PC-3 (cell line): Measurements from ENCODE around the gene ZNF655. TPM values are rescaled to one million over a fixed set of nuclear protein-coding genes. Genes with fewer than 3 reads are reported as not detected.
"Not testable (repeated sequence)": the region's sequence is repeated elsewhere in the genome, so short reads cannot be mapped to it uniquely, and the experiment has no call there.

ENCODE experiments used
- ATAC-seq: fragments of 200-7000 bp; cut with Tn5 transposase; 2 replicates; pipeline ENCODE4 v1.9.1; 2020; ENCODE audit warnings: mild to moderate bottlenecking, moderate library complexity
- BruUV-seq: library from RNA; stranded (reverse); fragments of 400-500 nt; replicated peaks from 2 replicates; lab custom pipeline; 2021; lab: Mats Ljungman, UMichigan
- CTCF ChIA-PET: fragments of 300-600 bp; sonication (Branson Sonifier 250); formaldehyde crosslinking; loops from one replicate; lab custom pipeline; 2022; ENCODE audit warnings: antibody characterized with exemption; lab: Charles Lee
- POLR2A ChIA-PET: fragments of 300-600 bp; sonication (Branson Sonifier 250); formaldehyde crosslinking; loops from one replicate; lab custom pipeline; 2022; ENCODE audit warnings: antibody characterized with exemption; ENCODE audit not compliant: unreplicated experiment; lab: Charles Lee
- DNase-seq: peaks from one replicate; pipeline ENCODE4 v3.0.0-alpha.2; 2015
- H2AFZ ChIP-seq: fragments of 300-600 bp; sonication (generic); 2 replicates; pipeline ENCODE4 v1.6.0; 2016; ENCODE audit warnings: antibody characterized with exemption, low read length
- H3F3A ChIP-seq: fragments of 300-600 bp; sonication (generic); one replicate; pipeline ENCODE4 v1.6.0; 2017; ENCODE audit warnings: antibody characterized with exemption, low read length, control low read depth, mild to moderate bottlenecking; ENCODE audit not compliant: unreplicated experiment
- H3K27ac ChIP-seq: fragments of 300-600 bp; sonication (generic); 2 replicates; pipeline ENCODE4 v1.5.1; 2016; ENCODE audit warnings: mild to moderate bottlenecking, low read length
- H3K27me3 ChIP-seq: fragments of 300-600 bp; sonication (generic); 2 replicates; pipeline ENCODE4 v1.6.1; 2016; ENCODE audit warnings: low read length, mixed read lengths
- H3K36me3 ChIP-seq: fragments of 300-600 bp; sonication (generic); 2 replicates; pipeline ENCODE4 v1.6.1; 2016; ENCODE audit warnings: low read depth, mixed run types, low read length, mixed read lengths
- H3K4me1 ChIP-seq: fragments of 300-600 bp; sonication (generic); 2 replicates; pipeline ENCODE4 v1.5.1; 2016; ENCODE audit warnings: low read length; ENCODE audit not compliant: insufficient read depth
- H3K4me2 ChIP-seq: fragments of 300-600 bp; sonication (generic); 2 replicates; pipeline ENCODE4 v1.6.0; 2016; ENCODE audit warnings: low read length
- H3K4me3 ChIP-seq: fragments of 300-600 bp; sonication (generic); 2 replicates; pipeline ENCODE4 v1.5.1; 2016; ENCODE audit warnings: mild to moderate bottlenecking, low read length, mixed read lengths
- H3K79me2 ChIP-seq: fragments of 300-600 bp; sonication (generic); 2 replicates; pipeline ENCODE4 v1.6.1; 2017; ENCODE audit warnings: low read length, mixed read lengths
- H3K9ac ChIP-seq: fragments of 300-600 bp; sonication (generic); 2 replicates; pipeline ENCODE4 v1.6.0; 2016; ENCODE audit warnings: mild to moderate bottlenecking, low read length
- H3K9me2 ChIP-seq: fragments of 300-600 bp; sonication (generic); replicated peaks from 2 replicates; pipeline ENCODE4 v1.6.1; 2016; ENCODE audit warnings: mixed run types, low read length, mixed read lengths
- H3K9me3 ChIP-seq: fragments of 300-600 bp; sonication (generic); 2 replicates; pipeline ENCODE4 v1.6.1; 2016; ENCODE audit warnings: low read length, mixed read lengths
- H4K20me1 ChIP-seq: fragments of 300-600 bp; sonication (generic); 2 replicates; pipeline ENCODE4 v1.6.1; 2016; ENCODE audit warnings: low read length, mixed read lengths
- CTCF ChIP-seq: fragments of 300-600 bp; sonication (generic); conservative IDR thresholded peaks from 2 replicates; pipeline ENCODE4 v1.5.1; 2017; ENCODE audit warnings: antibody characterized with exemption, low read depth, mild to moderate bottlenecking, low read length
- EZH2 ChIP-seq: fragments of 300-600 bp; sonication (generic); IDR thresholded peaks from one replicate; pipeline ENCODE4 v1.6.1; 2017; ENCODE audit warnings: antibody characterized with exemption, mild to moderate bottlenecking, low read length; ENCODE audit not compliant: unreplicated experiment
- EZH2phosphoT487 ChIP-seq: fragments of 300-600 bp; sonication (generic); IDR thresholded peaks from 2 replicates; pipeline ENCODE4 v1.6.1; 2018; ENCODE audit warnings: mild to moderate bottlenecking, antibody characterized with exemption, low read length, borderline replicate concordance
- intact Hi-C: fragments of 100-400 bp; cut with micrococcal nuclease; formaldehyde crosslinking; loops from 2 replicates; pipeline ENCODE4 v1.9.0; 2023
- total RNA-seq: library from RNA; depleted of rRNA; stranded (reverse); fragments of >200 nt; gene quantifications from 2 replicates; pipeline ENCODE4 v1.2.3, GENCODE V29; 2014

ZNF655 gene
- total RNA-seq, 1 experiment from 2014 or later = not detected

DNA sequence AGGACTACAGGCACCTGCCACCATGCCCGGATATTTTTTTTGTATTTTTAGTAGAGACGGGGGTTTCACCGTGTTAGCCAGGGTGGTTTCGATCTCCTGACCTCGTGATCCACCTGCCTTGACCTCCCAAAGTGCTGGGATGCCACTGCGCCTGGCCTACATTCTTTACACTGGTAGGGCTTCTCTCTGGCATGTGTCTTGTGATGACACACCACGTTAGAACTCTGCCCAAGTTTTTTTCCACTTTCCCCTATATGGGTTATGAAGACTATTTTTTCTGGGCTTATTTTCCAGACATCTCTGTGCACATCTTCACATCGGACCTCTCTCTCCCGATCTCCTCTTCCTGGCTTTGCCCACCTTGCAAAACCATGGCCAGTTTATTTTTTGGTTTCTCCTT lies 17.2 kb upstream of the ZNF655 start:
- Histone ChIP-seq H2AFZ (no peak overlapping the region), H3K4me1 (no peaks in the 10 kb centered on the region), H3K9me3 (no peaks in the 10 kb centered on the region), H3K9me2 (no peaks in the 10 kb centered on the region), H3K4me3 (no peak overlapping the region), H3K9ac (no peak overlapping the region), H4K20me1 (no peaks in the 10 kb centered on the region), H3K79me2 (no peaks in the 10 kb centered on the region), H3F3A (no peaks in the 10 kb centered on the region), H3K4me2 (no peak overlapping the region), H3K36me3 (no peaks in the 10 kb centered on the region; the same call in 1 of the 2 replicates), H3K27ac (no peak overlapping the region), H3K27me3 (no peaks in the 10 kb centered on the region)
- POLR2A ChIA-PET = no interaction called here
- no peak for DNase-seq
- CTCF ChIA-PET = no interaction called here
- intact Hi-C loops = no loop called here
- no peak for ATAC-seq
- TF ChIP-seq EZH2 (no peak), EZH2phosphoT487 (no peak), CTCF (no peak)
- no TSS peak for BruUV-seq

GRCh38 chr7:99543081-99543671 lies 15.3 kb upstream of the ZNF655 start:
- no peak overlapping the region for H2AFZ ChIP-seq
- H3K4me2 ChIP-seq = no peak overlapping the region
- no peaks in the 10 kb centered on the region for H3K79me2 ChIP-seq
- H3K4me3 ChIP-seq = no peak overlapping the region
- ATAC-seq (no peak), DNase-seq (no peak)
- H3K27ac ChIP-seq = no peak overlapping the region
- no peaks in the 10 kb centered on the region for H3F3A ChIP-seq
- H3K9ac ChIP-seq = no peak overlapping the region
- BruUV-seq = no TSS peak
- ChIA-PET POLR2A (no interaction called here), CTCF (no interaction called here)
- no peak for TF ChIP-seq CTCF
- TF ChIP-seq EZH2phosphoT487 = no peak
- TF ChIP-seq EZH2 = no peak
- no peaks in the 10 kb centered on the region for H3K27me3 ChIP-seq
- no peaks in the 10 kb centered on the region for H3K4me1 ChIP-seq
- no peaks in the 10 kb centered on the region for H3K9me2 ChIP-seq
- peaks cover 5% of the 10 kb centered on the region for H3K36me3 ChIP-seq
- intact Hi-C loops = no loop called here
- no peaks in the 10 kb centered on the region for H3K9me3 ChIP-seq
- no peaks in the 10 kb centered on the region for H4K20me1 ChIP-seq

DNA sequence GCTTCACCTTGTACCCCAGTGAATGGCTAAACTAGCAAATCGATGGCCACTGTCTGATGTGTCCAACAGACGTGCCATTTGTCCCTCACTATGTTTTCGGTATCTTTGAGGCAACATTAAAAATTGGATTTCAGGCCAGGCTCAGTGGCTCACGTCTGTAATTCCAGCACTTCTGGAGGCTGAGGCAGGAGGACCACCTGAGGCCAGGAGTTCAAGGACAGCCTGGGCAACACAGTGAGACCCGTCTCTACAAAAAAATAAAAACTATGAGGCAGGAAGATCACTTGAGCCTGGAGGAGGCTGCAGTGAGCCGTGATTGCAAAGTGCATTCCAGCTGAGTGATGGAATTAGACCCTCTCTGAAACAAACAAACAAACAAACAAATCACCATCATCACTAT lies 14.5 kb upstream of the ZNF655 start:
- Histone ChIP-seq H2AFZ (no peak overlapping the region), H3K79me2 (no peaks in the 10 kb centered on the region), H3K9ac (no peak overlapping the region), H3K4me2 (no peak overlapping the region), H3K9me3 (no peaks in the 10 kb centered on the region), H3K4me1 (no peaks in the 10 kb centered on the region), H3K27ac (no peak overlapping the region), H3F3A (no peaks in the 10 kb centered on the region), H3K4me3 (no peak overlapping the region), H3K27me3 (no peaks in the 10 kb centered on the region), H3K36me3 (peaks cover 7% of the 10 kb centered on the region), H4K20me1 (no peaks in the 10 kb centered on the region), H3K9me2 (no peaks in the 10 kb centered on the region)
- ChIA-PET CTCF (no interaction called here), POLR2A (no interaction called here)
- DNase-seq (no peak), ATAC-seq (no peak)
- intact Hi-C loops = no loop called here
- no TSS peak for BruUV-seq
- no peak for TF ChIP-seq CTCF
- no peak for TF ChIP-seq EZH2
- no peak for TF ChIP-seq EZH2phosphoT487

GRCh38 chr7:99545308-99545707 lies 13.1 kb upstream of the ZNF655 start:
- H3K36me3 ChIP-seq, H3K79me2 ChIP-seq, H3K4me3 ChIP-seq, intact Hi-C loops, H3K9ac ChIP-seq, H4K20me1 ChIP-seq, H2AFZ ChIP-seq, ATAC-seq, DNase-seq, H3K27me3 ChIP-seq, BruUV-seq, H3K9me2 ChIP-seq, H3K4me2 ChIP-seq, H3F3A ChIP-seq, H3K4me1 ChIP-seq, H3K27ac ChIP-seq, H3K9me3 ChIP-seq, CTCF ChIA-PET: not testable (repeated sequence)
- POLR2A ChIA-PET = interaction anchor here (0.6 kb wide), 1 partner anchor 1550 kb away, joined by 4 read pairs; no protein-coding TSS in a partner anchor
